Stimulated activated CD4-positive, alpha-beta T cell treated with anti-CD3 and anti-CD28 coated beads, TNF-alpha, amount 100 ng/mL, for 1 hour (primary cell): Measurements from ENCODE around the gene TGM3.
"Not testable (repeated sequence)": the region's sequence is repeated elsewhere in the genome, so short reads cannot be mapped to it uniquely, and the experiment has no call there.

ENCODE experiments used
- DNase-seq, 3 donors: peaks; one replicate each; pipeline ENCODE4 v3.0.0-alpha.2; 2020; ENCODE audit warnings: low read depth in 3 of 3, low spot score in 1 of 3

Gene TGM3

GRCh38 chr20:2295886-2296515 lies at the start of gene TGM3:
Gene TGM3 (plus strand): TSS chr20:2296001. CDS start chr20:2296064, 63 bp downstream.
- DNase-seq = no peak

- no peak for DNase-seq
Measured at GRCh38 chr20:2246069-2246491, 49.7 kb upstream of the TGM3 start.

- no peak for DNase-seq
Measured at GRCh38 chr20:2248837-2249236, 47.0 kb upstream of the TGM3 start.

GRCh38 chr20:2249935-2250334 lies 45.9 kb upstream of the TGM3 start:
- DNase-seq = no peak

- DNase-seq = no peak
Measured at GRCh38 chr20:2252419-2252997, 43.3 kb upstream of the TGM3 start.

GRCh38 chr20:2253256-2253655 lies 42.5 kb upstream of the TGM3 start:
- DNase-seq = no peak

GRCh38 chr20:2254333-2254732 lies 41.5 kb upstream of the TGM3 start:
- no peak for DNase-seq

GRCh38 chr20:2255926-2256531 lies 39.8 kb upstream of the TGM3 start:
- no peak for DNase-seq

- no peak for DNase-seq
Measured at GRCh38 chr20:2259731-2260130, 36.1 kb upstream of the TGM3 start.

- DNase-seq = no peak
Measured at GRCh38 chr20:2260250-2260649, 35.6 kb upstream of the TGM3 start.

GRCh38 chr20:2261046-2261485 lies 34.7 kb upstream of the TGM3 start:
- no peak for DNase-seq

- no peak for DNase-seq
Measured at GRCh38 chr20:2261629-2262028, 34.2 kb upstream of the TGM3 start.

- DNase-seq = no peak
Measured at GRCh38 chr20:2264118-2264517, 31.7 kb upstream of the TGM3 start.

- DNase-seq = not testable (repeated sequence)
Measured at GRCh38 chr20:2264621-2265374, 31.0 kb upstream of the TGM3 start.

- DNase-seq = no peak
Measured at GRCh38 chr20:2273634-2274302, 22.0 kb upstream of the TGM3 start.

- DNase-seq = no peak
Measured at GRCh38 chr20:2276015-2276414, 19.8 kb upstream of the TGM3 start.

- no peak for DNase-seq
Measured at GRCh38 chr20:2279253-2279779, 16.5 kb upstream of the TGM3 start.

- DNase-seq = no peak
Measured at GRCh38 chr20:2280082-2280481, 15.7 kb upstream of the TGM3 start.

GRCh38 chr20:2281563-2281962 lies 14.2 kb upstream of the TGM3 start:
- DNase-seq = no peak

GRCh38 chr20:2282181-2282580 lies 13.6 kb upstream of the TGM3 start:
- no peak for DNase-seq
